Ascending aorta (tissue), 2 donors: Measurements from ENCODE around the gene NECTIN1. TPM values are rescaled to one million over a fixed set of nuclear protein-coding genes. Genes with fewer than 3 reads are reported as not detected.

Source experiments
- DNase-seq, 2 donors: peaks; one replicate each; pipeline ENCODE4 v3.0.0-alpha.2; 2019; ENCODE audit warnings: low spot score in 2 of 2
- H3K27ac ChIP-seq, 2 donors: fragments of 200-600 bp; sonication (generic); one replicate each; pipeline ENCODE4 v1.5.1; 2016 to 2017; ENCODE audit warnings: mild to moderate bottlenecking in 1 of 2
- H3K27me3 ChIP-seq: fragments of 200-600 bp; sonication (generic); one replicate; pipeline ENCODE4 v1.5.1; 2017
- H3K36me3 ChIP-seq, 2 donors: fragments of 200-600 bp; sonication (generic); one replicate each; pipeline ENCODE4 v1.5.1; 2016
- H3K4me1 ChIP-seq, 2 donors: fragments of 200-600 bp; sonication (generic); one replicate each; pipeline ENCODE4 v1.5.1; 2016 to 2017; ENCODE audit warnings: mild to moderate bottlenecking in 1 of 2
- H3K4me3 ChIP-seq, 2 donors: fragments of 200-600 bp; sonication (generic); one replicate each; pipeline ENCODE4 v1.5.1; 2016 to 2017; ENCODE audit warnings: mild to moderate bottlenecking in 1 of 2
- H3K9me3 ChIP-seq, 2 donors: fragments of 200-600 bp; sonication (generic); one replicate each; pipeline ENCODE4 v1.5.1; 2016
- CTCF ChIP-seq, 3 experiments: fragments of 200-600 bp in 2 of 3; fragments of 450-650 bp in 1 of 3; sonication (generic) in 2 of 3; IDR thresholded peaks; one replicate each; pipeline ENCODE4 v1.5.1; 2016 to 2019; ENCODE audit warnings: antibody characterized with exemption in 3 of 3, mild to moderate bottlenecking in 1 of 3, moderate library complexity in 1 of 3
- intact Hi-C: fragments of 100-400 bp; cut with DNase I; formaldehyde crosslinking; loops from one replicate; pipeline ENCODE4 v1.15.1; 2023
- total RNA-seq: library from RNA; depleted of rRNA; stranded (reverse); fragments of >200 nt; gene quantifications from one replicate; pipeline ENCODE4 v1.1.0, GENCODE V29; 2016

NECTIN1 gene
- total RNA-seq, 1 donor from 2014 or later: 1.6 TPM

- Histone ChIP-seq H3K27ac (no peak overlapping the region), H3K4me3 (no peak overlapping the region), H3K4me1 (no peaks in the 10 kb centered on the region), H3K27me3 (no peaks in the 10 kb centered on the region), H3K9me3 (no peaks in the 10 kb centered on the region), H3K36me3 (no peaks in the 10 kb centered on the region)
- DNase-seq: no peak
- intact Hi-C loops: no loop called here
- no peak for TF ChIP-seq CTCF (IDR thresholded peaks at IDR 0.05)
These were observed 85.1 kb downstream of the NECTIN1 start for GRCh38 chr11:119643876-119644225.

- TF ChIP-seq CTCF (IDR thresholded peaks at IDR 0.05): no peak
- intact Hi-C loops: no loop called here
- Histone ChIP-seq H3K36me3 (no peaks in the 10 kb centered on the region), H3K4me1 (no peaks in the 10 kb centered on the region), H3K27ac (no peak overlapping the region), H3K27me3 (no peaks in the 10 kb centered on the region), H3K4me3 (no peak overlapping the region), H3K9me3 (no peaks in the 10 kb centered on the region)
- no peak for DNase-seq
These were observed 85.7 kb downstream of the NECTIN1 start for GRCh38 chr11:119643212-119643875.

GRCh38 chr11:119641983-119642745 lies 86.8 kb downstream of the NECTIN1 start:
- no peak overlapping the region for H3K27ac ChIP-seq

GRCh38 chr11:119640541-119640940 lies 88.5 kb downstream of the NECTIN1 start:
- no peak for TF ChIP-seq CTCF (IDR thresholded peaks at IDR 0.05)
- intact Hi-C loops: no loop called here
- no peak for DNase-seq
- Histone ChIP-seq H3K36me3 (no peaks in the 10 kb centered on the region), H3K27me3 (no peaks in the 10 kb centered on the region), H3K9me3 (no peaks in the 10 kb centered on the region), H3K27ac (no peak overlapping the region), H3K4me1 (no peaks in the 10 kb centered on the region), H3K4me3 (no peak overlapping the region)

More at GRCh38 chr11:119641983-119642745, 86.8 kb downstream of the NECTIN1 start:
- Histone ChIP-seq H3K27me3 (no peaks in the 10 kb centered on the region), H3K4me3 (no peak overlapping the region), H3K4me1 (no peaks in the 10 kb centered on the region), H3K9me3 (no peaks in the 10 kb centered on the region), H3K36me3 (no peaks in the 10 kb centered on the region)
- no peak for DNase-seq
- intact Hi-C loops: no loop called here
- peak in 1 of 3 experiments; percentile 3 for TF ChIP-seq CTCF (IDR thresholded peaks at IDR 0.05)

- H3K4me3 ChIP-seq: no peak overlapping the region
- intact Hi-C loops: no loop called here
- TF ChIP-seq CTCF (IDR thresholded peaks at IDR 0.05): no peak
- H3K4me1 ChIP-seq: no peaks in the 10 kb centered on the region
- no peaks in the 10 kb centered on the region for H3K9me3 ChIP-seq
- H3K36me3 ChIP-seq: no peaks in the 10 kb centered on the region
- no peak overlapping the region for H3K27ac ChIP-seq
- DNase-seq: no peak
- no peaks in the 10 kb centered on the region for H3K27me3 ChIP-seq
These were observed 89.3 kb downstream of the NECTIN1 start for GRCh38 chr11:119639642-119640205.
